GM12892 (cell line): ENCODE results near the gene RIPPLY3.

ENCODE experiments used
- POLR2AphosphoS5 ChIP-seq: IDR thresholded peaks from 2 replicates; pipeline ENCODE4 v1.6.1; 2011; ENCODE audit warnings: low read depth, low read length, control low read depth
- TAF1 ChIP-seq: IDR thresholded peaks from 2 replicates; pipeline ENCODE4 v1.6.1; 2011; ENCODE audit warnings: low read depth, mild to moderate bottlenecking, control low read depth, low read length, borderline replicate concordance

DNA sequence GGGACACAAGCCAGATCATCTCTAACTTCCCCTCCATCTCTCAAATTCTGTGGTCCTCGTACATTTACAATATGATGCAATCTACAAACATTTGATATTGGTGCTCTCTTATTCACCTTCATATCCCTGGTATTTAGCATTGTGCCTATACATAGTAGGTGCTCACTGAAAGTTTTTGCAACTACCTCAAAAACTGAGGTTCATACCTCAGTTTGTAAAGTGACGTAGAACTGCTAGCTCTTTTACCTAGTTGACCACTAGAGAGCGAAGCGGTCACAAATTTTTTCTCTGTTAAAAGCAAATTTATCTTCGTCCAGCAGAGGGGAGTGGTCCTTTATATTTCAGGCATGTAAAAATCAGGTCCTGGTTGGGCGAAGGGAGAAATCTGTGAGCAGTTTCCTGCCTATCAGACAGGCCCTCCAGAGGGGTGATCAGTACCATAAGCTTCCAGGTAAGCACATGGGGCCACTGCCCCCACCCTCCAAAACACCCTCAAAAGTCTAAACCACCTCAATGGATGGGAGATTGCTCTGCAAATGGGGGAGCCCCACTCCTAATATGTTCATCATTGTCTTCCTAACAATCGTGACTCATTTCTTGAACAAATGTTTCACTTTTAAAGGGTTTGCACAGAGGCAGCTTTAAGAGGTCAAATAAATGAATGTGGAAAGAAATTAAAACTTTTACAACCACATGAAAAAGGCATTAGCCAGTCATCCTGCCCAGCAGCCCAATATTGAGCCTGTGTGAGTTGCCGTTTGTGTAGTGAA, 29.4 kb upstream of the RIPPLY3 start:
- TF ChIP-seq POLR2AphosphoS5 (no peak), TAF1 (no peak)
